Effector CD8-positive, alpha-beta T cell (primary cell): Measurements from ENCODE around the gene SRPK2.
"Not testable (repeated sequence)": the region's sequence is repeated elsewhere in the genome, so short reads cannot be mapped to it uniquely, and the experiment has no call there.

Experiments
- DNase-seq: peaks from one replicate; lab custom pipeline; 2025; lab: John Stamatoyannopoulos, UW

SRPK2 gene

DNA sequence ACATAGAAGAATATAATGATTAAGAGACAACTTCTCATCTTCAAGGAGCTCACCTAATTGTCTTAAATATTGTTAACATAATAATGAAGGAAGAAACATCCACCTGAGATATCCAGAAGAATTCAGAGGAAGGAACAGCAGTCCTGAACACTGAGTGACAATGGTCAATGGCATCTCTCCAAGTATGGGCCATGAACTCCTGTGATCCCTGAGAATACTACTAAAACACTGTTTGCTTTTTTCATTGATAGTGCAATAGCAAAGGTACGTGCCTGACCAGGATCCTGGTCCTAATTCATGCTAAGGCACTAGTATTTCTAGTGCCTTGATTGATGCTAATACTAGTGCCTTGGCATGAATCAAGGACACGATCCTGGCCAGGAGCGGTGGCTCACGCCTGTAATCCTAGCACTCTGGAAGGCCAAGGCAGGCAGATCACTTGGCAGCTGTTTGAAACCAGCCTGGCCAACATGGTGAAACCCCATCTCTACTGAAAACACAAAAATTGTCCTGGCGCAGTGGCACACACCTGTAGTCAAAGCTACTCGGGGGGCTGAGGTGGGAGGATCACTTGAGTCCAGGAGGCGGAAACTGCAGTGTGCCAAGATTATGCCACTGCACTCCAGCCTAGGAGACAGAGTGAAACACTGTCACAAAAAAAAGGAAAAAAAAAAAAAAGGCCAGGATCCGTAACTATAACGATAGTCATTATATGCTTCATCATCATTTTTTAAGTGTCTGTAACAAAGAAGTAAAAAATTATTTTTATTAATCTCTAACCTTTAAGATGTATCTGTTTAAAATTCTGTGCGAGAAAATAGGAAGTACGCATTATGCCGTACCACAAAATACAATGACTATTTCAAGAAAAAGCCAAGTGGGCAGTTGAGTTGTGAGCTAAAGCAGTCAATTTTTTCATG is 49.1 kb downstream of the SRPK2 start:
- DNase-seq, result no peak

- no peak for DNase-seq
Observed at GRCh38 chr7:105337529-105337928, 51.2 kb downstream of the SRPK2 start.

DNA sequence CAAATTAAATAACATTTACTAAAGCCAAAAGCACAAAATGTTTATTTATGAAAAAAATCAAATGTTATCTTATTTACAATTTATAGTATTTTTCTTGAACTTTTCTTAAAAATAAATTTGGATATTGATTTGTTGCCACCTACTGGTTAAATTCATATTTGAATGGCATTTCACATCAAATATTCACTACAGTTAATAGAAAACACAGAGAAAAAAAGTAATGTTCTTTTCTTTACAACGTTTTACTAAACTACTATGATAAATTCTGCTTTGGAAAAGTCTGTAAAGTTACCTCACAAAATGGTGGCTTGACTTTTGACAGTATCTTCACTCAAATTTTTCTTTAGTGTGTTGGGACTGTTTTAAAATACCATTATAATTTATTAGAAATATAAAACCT is 52.7 kb downstream of the SRPK2 start:
- no peak for DNase-seq

GRCh38 chr7:105332661-105333060 is 56.1 kb downstream of the SRPK2 start:
- DNase-seq, result not testable (repeated sequence)

GRCh38 chr7:105330526-105330925 is 58.2 kb downstream of the SRPK2 start:
- DNase-seq, result no peak

DNA sequence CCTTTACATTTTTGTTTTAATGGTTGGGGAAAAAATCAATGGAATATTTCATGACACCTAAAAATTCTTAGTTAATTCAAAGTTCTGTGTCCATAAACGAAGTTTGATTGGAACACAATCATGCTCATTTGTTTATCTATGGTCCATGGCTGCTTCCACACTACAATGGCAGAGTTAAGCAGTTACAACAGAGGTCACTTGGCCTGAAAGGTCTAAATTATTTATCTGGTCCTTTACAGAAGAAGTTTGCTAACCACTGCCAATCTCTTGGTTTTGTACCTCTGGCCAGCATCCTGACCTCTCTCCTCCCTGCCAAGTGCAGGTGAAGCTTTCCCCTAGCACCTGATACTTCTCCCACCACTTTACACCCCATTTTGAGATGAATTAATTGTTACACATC is 61.5 kb downstream of the SRPK2 start:
- DNase-seq, result no peak

DNA sequence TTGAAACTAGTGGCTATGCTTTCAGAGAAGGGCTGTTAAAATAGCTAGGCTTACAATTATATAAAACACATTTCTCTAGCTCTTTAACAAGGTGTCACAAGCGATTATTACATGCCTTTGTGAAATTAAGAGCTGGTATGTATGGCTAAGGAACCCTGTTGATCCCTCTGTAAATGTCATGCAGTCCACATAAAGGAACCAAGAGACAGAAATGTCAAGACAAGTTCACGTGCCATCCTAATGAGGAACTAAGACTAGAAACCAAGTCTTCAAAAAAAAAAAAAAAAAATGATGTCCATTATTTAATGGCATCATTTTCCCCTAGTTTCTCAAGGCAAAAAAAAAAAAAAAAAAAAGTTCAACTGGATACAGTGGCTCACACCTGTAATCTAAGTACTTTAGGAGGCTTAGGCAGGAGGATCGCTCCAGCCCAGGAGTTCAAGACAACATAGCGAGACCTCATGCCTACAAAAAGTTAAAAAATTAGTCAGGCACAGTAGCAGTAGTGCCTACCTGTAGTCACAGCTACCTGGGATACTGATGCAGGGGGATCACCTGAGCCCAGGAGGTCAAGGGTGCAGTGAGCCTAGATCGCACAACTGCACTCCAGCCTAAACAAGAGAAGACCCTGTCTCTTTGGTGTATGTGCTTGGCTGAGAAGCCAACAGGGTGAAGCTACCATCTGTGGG is 63.4 kb downstream of the SRPK2 start:
- no peak for DNase-seq

GRCh38 chr7:105324606-105325005 is 64.1 kb downstream of the SRPK2 start:
- not testable (repeated sequence) for DNase-seq

- DNase-seq, result no peak
Observed at GRCh38 chr7:105323366-105323765, 65.4 kb downstream of the SRPK2 start.

- DNase-seq, result no peak
Observed at GRCh38 chr7:105322655-105323277, 66.0 kb downstream of the SRPK2 start.

GRCh38 chr7:105321754-105322455 is 66.8 kb downstream of the SRPK2 start:
- DNase-seq, result no peak

GRCh38 chr7:105320896-105321295 is 67.8 kb downstream of the SRPK2 start:
- DNase-seq, result no peak

- no peak for DNase-seq
Observed at GRCh38 chr7:105319578-105319977, 69.1 kb downstream of the SRPK2 start.

GRCh38 chr7:105316578-105317344 is 72.0 kb downstream of the SRPK2 start:
- DNase-seq, result no peak

DNA sequence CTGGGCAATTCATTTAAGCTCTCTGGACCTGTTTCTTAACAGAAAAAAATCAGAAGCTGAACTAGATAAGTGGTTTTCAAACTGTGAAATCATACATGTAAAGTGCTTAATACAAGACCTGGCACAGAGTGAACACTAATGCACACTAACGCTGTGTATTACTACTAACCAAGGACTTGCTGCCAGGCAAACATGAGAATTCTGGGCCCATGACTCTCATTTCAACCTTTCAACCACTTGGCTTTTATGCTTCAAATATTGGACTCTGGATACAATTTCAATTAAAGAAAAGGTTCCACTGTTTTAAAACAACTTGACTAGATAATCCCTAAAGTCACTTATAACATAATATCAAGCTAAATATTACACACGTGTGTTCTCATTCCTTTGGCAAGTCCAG is 73.4 kb downstream of the SRPK2 start:
- DNase-seq, result no peak

DNA sequence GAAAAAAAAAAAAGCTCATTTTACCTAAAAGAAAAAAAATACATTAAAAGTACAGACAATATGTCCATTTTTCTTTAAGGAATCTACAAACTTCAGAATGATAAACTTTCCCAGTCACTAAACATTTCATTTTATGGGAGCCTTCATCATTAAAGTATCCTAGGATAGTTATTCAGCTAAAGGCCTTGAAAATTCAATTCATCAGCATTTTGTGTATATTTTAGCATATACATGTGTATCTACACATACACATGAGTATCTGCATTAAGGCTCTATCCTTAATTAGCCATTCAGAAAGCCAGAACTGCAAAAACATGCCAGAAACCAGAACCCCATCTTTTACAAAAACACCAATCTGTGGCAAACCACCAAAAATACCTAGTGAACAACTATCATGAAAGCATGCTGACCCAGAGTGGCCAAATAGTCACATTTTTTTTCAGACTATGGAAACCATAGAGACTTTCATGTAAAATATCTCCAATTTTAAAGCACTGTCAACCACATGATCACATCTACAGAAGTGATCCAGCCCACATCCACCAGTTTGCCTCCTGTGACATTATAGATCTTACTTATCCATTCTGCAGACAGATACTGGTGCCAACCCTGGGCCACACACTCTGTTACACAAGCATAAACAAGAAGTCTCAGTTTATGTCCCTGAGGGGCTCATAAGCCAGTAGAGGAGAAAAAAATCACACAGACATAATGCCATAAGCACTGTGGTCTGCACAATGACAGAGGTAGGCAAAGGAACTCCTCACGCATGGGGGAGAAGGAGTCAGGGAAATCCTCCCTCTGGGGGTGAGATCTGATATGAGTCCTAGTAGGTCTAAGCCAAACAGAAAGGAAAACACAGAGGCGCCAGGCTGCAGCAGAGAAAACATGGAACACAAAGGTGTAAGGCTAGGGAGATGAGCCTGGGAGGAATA is 79.2 kb downstream of the SRPK2 start:
- no peak for DNase-seq

DNA sequence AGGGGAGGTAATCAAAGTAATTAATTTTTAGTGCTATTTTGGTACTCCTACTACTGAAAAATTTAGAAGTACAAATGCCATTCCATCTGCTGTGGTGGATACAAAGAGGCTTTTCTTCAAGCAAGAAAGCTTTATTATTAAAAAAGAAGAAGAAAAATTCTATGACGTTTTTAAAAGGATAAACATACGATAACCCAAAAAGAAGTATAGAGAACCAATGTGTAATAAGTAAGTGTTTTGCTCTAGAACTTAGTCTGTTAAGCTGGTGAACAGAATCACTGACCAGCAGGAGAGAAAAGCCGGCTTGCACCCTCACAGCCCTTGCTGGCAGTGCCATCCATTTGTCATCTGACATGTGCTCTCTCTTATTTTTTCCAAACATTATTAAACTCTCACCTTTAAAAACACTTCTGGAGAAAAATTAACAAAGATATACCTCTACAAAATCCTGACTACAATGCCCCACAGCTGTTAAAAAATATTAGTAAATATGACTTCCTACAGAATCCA is 81.5 kb downstream of the SRPK2 start:
- DNase-seq, result no peak

- no peak for DNase-seq
Observed at GRCh38 chr7:105306298-105306748, 82.4 kb downstream of the SRPK2 start.

- no peak for DNase-seq
Observed at GRCh38 chr7:105305633-105306032, 83.1 kb downstream of the SRPK2 start.
